Measurements from ENCODE around the gene TLK1.

Gene TLK1

DNA sequence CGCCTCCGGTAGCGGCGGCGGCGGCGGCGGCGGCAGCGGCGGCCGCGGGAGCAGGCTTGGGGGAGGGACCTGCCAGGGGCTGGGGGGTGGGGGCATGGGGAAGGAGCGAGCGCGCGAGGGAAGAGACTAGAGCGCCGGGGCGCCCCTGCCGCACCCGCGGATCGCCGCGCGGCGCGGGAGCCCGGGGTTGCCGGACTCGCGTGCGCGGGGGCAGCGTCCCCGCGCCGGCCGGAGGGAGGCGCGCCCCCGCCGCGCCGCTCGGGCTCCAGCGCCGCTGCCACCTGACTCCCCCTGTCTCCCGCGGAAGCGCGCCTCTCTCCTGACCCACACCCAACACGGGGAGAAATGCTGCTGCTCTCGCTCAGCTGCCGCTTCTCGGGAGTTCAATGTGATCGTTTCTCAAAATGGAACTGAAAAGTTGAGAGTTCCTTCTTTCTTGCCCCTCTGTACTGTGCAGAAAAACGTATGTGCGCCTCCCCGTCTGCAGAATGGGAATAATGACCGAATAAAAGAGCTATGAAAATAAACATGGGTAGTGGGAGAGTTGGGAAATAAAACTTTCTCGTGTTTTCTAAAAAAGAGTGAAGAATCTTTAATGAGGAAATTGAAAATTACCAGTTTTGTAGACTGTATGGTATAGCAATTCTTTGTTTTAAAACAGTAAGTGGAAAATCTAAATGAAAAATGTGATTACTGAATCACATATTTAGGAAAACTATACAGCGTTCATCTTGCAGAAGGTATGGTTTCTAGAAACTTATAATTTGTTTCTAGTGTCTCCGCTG lies 455 bp upstream of the TLK1 start:
- Histone ChIP-seq H3K27me3 (ENCODE audit: control insufficient read depth, insufficient read depth, low read length) (no peaks in the 10 kb centered on the region), H3K9ac (no peak overlapping the region), H3K36me3 (ENCODE audit: control insufficient read depth, insufficient read depth, low read length) (no peaks in the 10 kb centered on the region), H3K9me3 (ENCODE audit: control insufficient read depth, low read length) (no peaks in the 10 kb centered on the region), H3K79me2 (peaks cover 5% of the 10 kb centered on the region), H3K4me1 (no peaks in the 10 kb centered on the region), H3K27ac (peak overlapping the region; percentile 96), H2AFZ (peak overlapping the region; percentile 96), H3K4me2 (ENCODE audit: low read length) (peak overlapping the region; percentile 73), H3K4me3 (ENCODE audit: low read depth, low read length) (peak overlapping the region; percentile 88)
- TF ChIP-seq, protein P1, sequence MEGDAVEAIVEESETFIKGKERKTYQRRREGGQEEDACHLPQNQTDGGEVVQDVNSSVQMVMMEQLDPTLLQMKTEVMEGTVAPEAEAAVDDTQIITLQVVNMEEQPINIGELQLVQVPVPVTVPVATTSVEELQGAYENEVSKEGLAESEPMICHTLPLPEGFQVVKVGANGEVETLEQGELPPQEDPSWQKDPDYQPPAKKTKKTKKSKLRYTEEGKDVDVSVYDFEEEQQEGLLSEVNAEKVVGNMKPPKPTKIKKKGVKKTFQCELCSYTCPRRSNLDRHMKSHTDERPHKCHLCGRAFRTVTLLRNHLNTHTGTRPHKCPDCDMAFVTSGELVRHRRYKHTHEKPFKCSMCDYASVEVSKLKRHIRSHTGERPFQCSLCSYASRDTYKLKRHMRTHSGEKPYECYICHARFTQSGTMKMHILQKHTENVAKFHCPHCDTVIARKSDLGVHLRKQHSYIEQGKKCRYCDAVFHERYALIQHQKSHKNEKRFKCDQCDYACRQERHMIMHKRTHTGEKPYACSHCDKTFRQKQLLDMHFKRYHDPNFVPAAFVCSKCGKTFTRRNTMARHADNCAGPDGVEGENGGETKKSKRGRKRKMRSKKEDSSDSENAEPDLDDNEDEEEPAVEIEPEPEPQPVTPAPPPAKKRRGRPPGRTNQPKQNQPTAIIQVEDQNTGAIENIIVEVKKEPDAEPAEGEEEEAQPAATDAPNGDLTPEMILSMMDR (IDR thresholded peaks at IDR 0.05) = no peak

DNA sequence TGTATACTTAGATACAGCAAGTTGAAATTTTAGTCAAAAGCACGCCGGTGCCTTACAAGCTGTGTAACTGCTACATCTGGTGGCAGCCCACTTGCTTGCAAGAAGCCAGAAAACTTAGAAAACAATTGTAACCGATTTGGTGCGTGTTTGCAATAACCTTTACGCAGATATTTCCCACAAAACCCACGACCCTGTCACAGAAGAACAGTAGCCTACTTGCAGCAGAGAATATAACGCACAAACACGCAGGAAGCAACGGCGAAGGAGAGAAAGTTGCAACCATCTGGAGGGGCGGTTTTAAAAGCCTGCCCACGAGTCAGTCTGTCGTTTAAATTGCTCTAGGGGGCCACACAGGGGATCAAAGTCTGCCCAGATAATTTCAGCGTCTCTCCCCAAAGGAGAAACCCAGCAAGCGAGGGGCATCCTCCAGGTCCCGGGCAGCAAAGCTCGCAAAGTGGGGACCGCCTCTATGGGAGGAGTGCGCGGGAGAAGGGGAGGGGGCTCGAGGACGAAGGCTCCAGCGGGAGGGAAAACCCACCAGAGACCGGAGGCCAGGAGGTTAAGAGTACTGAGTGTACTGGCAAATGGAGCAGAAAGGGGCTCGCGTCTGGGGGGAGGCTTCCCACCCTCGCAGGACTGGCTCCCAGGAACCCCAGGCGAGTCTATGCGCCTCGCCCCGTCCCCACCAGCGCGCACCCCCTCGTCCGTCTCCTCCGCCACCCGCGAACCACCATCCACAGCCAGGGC lies 1.1 kb downstream of the TLK1 start:
- TF ChIP-seq, protein P1 (IDR thresholded peaks at IDR 0.05) = peak; percentile 62
- Histone ChIP-seq H3K36me3 (ENCODE audit: control insufficient read depth, insufficient read depth, low read length) (no peaks in the 10 kb centered on the region), H3K4me2 (ENCODE audit: low read length) (peak overlapping the region; percentile 65), H3K9ac (peak overlapping the region; percentile 14), H3K9me3 (ENCODE audit: control insufficient read depth, low read length) (no peaks in the 10 kb centered on the region), H3K4me3 (ENCODE audit: low read depth, low read length) (peak overlapping the region; percentile 88), H3K79me2 (peaks cover 8% of the 10 kb centered on the region), H3K27ac (peak overlapping the region; percentile 96), H3K4me1 (peaks cover 1% of the 10 kb centered on the region), H3K27me3 (ENCODE audit: control insufficient read depth, insufficient read depth, low read length) (no peaks in the 10 kb centered on the region), H2AFZ (peak overlapping the region; percentile 89)

DNA sequence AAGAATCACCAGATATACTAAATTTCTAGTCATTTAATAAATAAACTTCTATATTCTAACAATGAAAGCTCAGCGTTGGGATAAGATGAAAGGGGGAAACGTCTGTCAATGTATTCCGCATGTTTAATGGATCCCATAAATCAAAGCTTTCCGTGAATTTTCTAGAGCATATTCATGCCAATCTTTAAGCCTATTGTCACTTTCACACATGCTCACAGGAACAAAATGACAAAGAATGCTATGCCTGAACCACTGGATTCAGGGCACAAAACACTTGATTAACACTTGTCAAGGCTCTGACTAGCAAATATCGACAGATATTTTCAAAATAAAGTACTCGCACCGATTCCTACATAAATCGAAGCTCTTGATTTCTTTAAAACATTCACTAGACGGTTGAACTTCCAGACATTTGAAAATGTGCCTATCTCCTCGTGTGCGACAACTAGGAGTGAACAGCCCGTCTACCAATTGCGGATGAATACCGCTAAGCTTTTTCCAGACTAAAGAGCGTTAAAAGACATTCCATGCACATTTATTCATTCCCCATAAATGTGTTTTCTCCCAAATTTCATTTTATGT lies 1.8 kb downstream of the TLK1 start:
- peaks cover 7% of the 10 kb centered on the region for H3K4me1 ChIP-seq
- no peak overlapping the region for H3K9ac ChIP-seq
- no peaks in the 10 kb centered on the region for H3K36me3 ChIP-seq (ENCODE audit: control insufficient read depth, insufficient read depth, low read length)
- peaks cover 8% of the 10 kb centered on the region for H3K79me2 ChIP-seq
- H3K4me2 ChIP-seq (ENCODE audit: low read length) = peak overlapping the region; percentile 65
- H3K27ac ChIP-seq = peak overlapping the region; percentile 96
- H3K4me3 ChIP-seq (ENCODE audit: low read depth, low read length) = peak overlapping the region; percentile 88
- TF ChIP-seq, protein P1 (IDR thresholded peaks at IDR 0.05) = no peak
- no peaks in the 10 kb centered on the region for H3K9me3 ChIP-seq (ENCODE audit: control insufficient read depth, low read length)
- no peaks in the 10 kb centered on the region for H3K27me3 ChIP-seq (ENCODE audit: control insufficient read depth, insufficient read depth, low read length)
- peak overlapping the region; percentile 89 for H2AFZ ChIP-seq

DNA sequence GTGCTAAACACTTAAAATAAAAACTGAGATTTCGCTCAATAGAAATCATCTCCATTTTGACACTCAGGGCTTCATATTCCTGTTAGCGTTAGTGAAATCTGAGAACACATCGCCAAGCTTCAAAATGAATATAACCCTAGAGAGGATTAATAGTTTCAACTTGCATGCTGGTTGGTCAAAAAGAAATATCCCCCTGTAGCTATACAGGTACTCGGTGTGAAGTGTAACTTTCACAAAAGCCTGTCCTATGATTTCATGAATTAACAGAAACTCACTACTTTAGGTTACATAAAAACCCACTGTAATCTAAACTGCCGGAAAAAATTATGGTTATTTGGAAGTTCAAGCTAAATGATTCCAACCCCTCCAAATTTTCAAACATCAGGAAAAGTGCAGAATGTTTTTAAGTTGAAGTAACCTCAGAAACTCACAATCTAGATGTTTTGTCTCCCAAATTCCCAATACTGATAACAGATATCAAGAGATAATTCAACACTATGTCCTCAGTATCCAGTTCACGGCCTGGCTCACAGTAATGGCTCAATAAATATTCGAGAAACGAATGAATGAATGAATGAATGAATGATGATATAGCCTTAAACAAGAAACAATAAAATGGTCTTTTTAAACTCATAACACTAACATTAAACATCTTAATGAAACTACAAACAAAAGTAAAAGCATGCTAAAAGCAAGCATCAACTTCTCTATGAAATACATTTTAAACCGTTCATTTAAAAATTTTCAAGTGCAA lies 2.5 kb downstream of the TLK1 start:
- TF ChIP-seq, protein P1 (IDR thresholded peaks at IDR 0.05) = no peak
- no peak overlapping the region for H3K27ac ChIP-seq
- H3K9me3 ChIP-seq (ENCODE audit: control insufficient read depth, low read length) = no peaks in the 10 kb centered on the region
- peak overlapping the region; percentile 88 for H3K4me3 ChIP-seq (ENCODE audit: low read depth, low read length)
- H3K79me2 ChIP-seq = peaks cover 8% of the 10 kb centered on the region
- H3K4me2 ChIP-seq (ENCODE audit: low read length) = peak overlapping the region; percentile 65
- H3K27me3 ChIP-seq (ENCODE audit: control insufficient read depth, insufficient read depth, low read length) = no peaks in the 10 kb centered on the region
- peaks cover 9% of the 10 kb centered on the region for H3K4me1 ChIP-seq
- no peaks in the 10 kb centered on the region for H3K36me3 ChIP-seq (ENCODE audit: control insufficient read depth, insufficient read depth, low read length)
- no peak overlapping the region for H3K9ac ChIP-seq
- H2AFZ ChIP-seq = no peak overlapping the region
